HL-60 (cell line): ENCODE measurements around the gene SP2.

Source experiments
- CTCF ChIP-seq: IDR thresholded peaks from one replicate; pipeline ENCODE4 v1.5.1; 2011; ENCODE audit warnings: low read length, control low read depth, inconsistent platforms; ENCODE audit not compliant: insufficient read depth
- POLR2AphosphoS5 ChIP-seq: IDR thresholded peaks from 2 replicates; pipeline ENCODE4 v1.6.1; 2012; ENCODE audit warnings: low read depth
- REST ChIP-seq: IDR thresholded peaks from 2 replicates; pipeline ENCODE4 v1.6.1; 2012; ENCODE audit warnings: low read depth; ENCODE audit not compliant: insufficient replicate concordance

- no peak for TF ChIP-seq REST
- TF ChIP-seq CTCF, result no peak
- TF ChIP-seq POLR2AphosphoS5, result no peak
Observed at GRCh38 chr17:47899643-47900042, 3.6 kb downstream of the SP2 start.
